HG03159 (cell line): ENCODE measurements around the gene LRRC46.

Experiments used
- ATAC-seq: cut with Tn5 transposase; IDR thresholded peaks from one replicate; pipeline ENCODE4 v1.9.1; 2021; ENCODE audit warnings: mild to moderate bottlenecking, moderate library complexity; ENCODE audit not compliant: unreplicated experiment

LRRC46 gene

GRCh38 chr17:47829870-47830269 is 1.6 kb upstream of the LRRC46 start:
- ATAC-seq, result no peak

DNA sequence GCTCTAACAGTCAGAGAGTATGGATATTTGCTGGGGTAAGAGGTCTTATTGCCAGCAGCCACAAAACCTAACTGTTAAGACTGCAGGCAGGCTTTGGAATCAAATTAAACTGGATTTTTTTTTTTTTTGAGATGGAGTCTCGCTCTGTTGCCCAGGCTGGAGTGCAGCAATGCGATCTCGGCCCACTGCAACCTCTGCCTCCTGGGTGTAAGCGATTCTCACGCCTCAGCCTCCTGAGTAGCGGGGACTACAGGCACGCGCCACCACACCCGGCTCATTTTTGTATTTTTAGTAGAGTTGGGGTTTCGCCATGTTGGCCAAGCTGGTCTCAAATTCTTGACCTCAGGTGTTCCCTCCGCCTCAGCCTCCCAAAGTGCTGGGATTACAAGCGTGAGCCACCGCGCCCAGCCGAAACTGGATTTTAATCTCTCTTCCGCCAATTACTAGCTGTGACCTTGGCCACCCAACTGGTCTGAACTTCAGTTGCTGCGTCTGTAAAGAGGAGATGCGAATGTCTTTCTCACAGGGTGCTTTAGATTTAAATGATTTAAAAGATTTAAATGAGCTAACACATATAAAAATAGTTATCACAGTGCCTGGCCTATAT is 971 bp upstream of the LRRC46 start:
- no peak for ATAC-seq

DNA sequence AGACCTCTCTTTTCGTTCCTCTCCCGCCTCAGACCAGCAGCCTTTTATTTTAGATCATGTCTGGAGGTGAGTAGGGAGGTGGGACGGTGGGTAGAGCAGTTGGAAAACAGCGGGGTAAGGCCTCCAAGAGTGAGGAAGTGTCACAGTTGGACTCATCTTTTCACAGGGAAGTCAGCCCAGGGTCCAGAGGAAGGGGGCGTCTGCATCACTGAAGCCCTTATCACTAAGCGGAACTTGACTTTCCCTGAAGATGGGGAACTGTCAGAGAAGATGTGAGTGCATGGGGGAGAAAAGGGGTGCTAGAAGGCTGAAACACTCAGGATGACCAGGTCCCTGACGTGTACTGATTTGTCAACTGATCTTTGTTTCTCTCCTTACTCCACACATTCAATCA is 461 bp downstream of the LRRC46 start:
- ATAC-seq, result no peak

DNA sequence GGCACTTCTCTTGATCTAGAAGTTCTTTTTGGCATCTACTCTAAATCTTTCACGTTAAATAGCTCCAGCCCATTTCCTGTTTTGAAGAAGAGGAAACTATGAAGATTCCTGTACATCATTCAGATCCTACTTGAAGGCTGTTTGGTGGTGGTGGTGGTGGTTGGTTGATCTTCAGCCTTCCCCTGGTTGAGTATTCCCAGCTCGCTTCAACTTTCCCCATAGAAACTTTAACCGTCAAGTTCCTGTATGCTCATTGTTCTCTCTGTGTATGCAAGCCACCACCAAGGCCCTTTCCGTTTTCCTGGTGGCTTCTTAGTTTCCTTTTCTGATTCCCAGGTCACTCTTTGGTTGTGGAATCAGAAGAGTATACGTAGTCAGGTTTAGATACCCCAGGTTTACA is 3.3 kb downstream of the LRRC46 start:
- ATAC-seq, result no peak

GRCh38 chr17:47836601-47837000 is 5.1 kb downstream of the LRRC46 start:
- ATAC-seq, result no peak

DNA sequence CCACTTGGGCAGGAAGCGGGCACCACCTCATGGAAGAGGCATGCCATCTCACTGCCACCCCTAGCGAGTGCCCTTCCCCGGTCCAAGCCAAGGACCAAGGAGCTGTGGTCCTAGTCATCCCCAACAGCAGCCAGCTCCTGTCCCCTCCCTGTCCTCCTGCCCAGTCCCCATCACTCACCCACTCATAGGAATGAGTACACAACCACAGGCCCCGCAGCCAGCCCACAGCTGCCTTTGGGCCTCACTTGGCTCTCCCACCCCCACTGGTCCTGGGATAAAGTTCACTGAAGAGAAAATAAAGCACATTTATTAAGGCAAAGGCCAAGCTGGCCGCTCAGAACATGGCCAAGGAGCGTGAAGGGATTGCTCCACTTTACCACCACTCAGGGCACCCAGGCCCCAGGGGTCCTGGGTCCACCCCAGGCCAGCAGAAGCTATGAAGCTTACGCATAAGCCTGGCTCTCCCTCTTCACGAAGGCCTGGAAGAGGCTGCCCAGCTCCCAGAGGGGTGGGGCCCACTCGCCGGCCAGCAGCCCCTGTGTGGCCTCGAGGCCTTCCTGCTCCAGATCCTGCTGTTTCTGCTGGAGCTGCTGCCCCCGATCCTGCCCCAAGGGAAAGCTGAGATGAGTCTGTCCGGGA is 6.0 kb downstream of the LRRC46 start:
- ATAC-seq, result no peak

DNA sequence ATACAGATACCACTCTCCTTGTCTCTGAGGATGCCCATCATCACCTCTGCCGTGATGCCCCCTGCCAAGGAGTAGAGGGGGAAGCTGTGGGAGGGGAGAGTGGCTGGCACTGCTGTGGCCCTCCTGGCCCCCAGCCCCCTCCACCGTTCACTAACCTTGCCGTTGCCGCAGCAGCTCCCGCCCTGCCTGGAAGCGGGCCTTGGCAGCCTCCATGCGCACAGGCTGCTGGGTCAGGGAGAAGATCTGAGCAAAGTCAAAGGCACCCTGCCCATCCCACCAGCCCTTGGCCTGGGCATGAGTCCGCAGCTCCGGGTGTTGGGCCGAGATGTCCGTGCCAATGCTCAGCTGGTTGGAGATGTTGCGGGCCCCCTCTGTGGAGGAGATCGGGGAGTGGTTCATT is 7.2 kb downstream of the LRRC46 start:
- no peak for ATAC-seq

GRCh38 chr17:47839071-47839470 is 7.6 kb downstream of the LRRC46 start:
- ATAC-seq, result no peak

DNA sequence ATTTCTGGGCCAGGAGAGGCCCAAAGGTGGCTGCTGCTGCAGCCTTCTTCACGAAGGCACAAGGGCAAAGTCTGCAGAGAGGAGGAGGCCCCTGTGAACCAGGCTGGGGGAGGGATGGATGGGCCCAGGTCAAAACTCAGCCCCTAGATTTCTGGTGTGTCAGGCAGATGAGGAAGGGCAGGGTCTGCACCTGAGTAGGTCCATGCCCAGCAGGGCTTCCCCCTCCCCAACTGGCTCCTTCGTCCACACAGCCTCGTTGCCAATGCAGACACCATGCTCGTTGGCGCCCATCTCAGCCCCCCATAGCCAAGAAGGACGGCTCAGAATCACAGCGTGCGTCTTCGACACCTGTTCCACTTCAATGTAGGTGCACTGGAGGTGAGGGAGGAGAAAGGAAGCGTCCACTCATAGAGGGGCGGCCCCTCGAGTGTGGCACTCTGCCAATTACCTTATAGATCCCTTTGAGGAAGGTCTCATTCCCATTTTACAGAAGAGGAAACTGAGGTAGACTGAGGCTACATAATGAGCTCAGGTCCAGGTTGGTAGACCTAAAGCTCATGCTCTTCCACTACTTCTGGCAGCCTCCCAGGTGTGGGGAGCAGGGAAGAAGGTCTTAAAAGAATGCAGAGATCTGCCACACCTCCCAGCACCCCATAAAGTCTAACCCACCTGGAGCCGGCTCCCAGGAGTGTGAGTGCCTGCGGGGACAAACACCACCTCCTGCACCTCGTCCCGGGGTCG is 8.7 kb downstream of the LRRC46 start:
- no peak for ATAC-seq

DNA sequence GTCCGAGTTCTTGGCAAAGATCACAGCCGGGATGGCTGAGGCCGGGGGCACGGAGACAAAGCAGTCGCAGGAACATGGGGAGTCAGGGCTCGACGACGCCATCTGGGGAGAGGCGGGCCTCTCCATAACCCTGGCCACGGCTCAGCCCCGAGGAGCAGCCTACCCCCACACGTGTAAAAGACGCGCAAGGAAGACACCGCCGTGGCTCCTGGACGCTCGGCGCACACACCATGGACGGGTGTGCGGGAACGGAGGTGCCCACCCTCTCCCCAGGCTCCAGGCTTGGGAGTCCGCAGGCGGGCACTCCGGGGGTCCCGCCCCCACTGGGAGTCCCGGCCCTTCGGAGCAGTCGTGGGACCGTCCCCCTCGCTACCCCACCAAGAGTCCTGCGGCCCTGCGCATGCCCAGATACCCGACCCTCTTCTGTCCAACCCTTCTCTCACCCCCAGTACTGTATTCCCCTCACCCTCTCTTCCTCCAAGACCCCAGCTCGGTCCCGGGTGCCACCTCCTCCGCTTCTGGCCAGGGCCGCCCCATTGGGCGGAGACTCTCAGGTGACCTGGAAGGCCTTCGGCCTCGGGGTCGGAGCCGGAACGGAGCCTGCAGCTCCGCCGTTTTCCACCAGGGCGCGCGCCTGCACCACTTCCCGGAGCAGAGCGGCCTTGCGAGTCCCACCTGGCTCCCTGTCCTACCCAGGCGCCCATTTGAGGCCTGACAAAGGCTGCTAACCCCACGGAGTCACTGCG is 9.4 kb downstream of the LRRC46 start, which contains the start of gene SCRN2:
Gene SCRN2 (minus strand): TSS at position 532 of the 746 bp plus-strand sequence. CDS start 430 bp downstream, at position 102.
- ATAC-seq, result peak; percentile 85

GRCh38 chr17:47841488-47842291 is 10.2 kb downstream of the LRRC46 start:
- no peak for ATAC-seq

DNA sequence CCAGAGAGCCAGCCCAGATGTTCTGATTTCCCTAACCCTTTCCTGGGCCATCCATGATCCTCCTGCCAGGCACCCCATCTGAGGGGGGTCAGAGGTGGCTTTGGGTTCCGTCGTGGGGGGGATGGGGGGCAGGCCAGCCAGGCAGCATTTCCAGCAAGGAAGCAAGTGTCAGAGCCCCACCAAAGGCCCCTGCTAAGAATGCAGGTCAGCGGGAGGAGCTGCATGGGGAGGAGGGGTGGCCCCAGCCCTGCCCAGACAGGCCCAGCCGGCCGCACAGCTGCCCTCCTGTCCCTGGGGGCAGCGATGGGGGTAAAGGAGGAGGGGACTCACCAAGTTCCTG is 11.9 kb downstream of the LRRC46 start:
- ATAC-seq, result no peak

GRCh38 chr17:47844227-47844626 is 12.8 kb downstream of the LRRC46 start:
- no peak for ATAC-seq

DNA sequence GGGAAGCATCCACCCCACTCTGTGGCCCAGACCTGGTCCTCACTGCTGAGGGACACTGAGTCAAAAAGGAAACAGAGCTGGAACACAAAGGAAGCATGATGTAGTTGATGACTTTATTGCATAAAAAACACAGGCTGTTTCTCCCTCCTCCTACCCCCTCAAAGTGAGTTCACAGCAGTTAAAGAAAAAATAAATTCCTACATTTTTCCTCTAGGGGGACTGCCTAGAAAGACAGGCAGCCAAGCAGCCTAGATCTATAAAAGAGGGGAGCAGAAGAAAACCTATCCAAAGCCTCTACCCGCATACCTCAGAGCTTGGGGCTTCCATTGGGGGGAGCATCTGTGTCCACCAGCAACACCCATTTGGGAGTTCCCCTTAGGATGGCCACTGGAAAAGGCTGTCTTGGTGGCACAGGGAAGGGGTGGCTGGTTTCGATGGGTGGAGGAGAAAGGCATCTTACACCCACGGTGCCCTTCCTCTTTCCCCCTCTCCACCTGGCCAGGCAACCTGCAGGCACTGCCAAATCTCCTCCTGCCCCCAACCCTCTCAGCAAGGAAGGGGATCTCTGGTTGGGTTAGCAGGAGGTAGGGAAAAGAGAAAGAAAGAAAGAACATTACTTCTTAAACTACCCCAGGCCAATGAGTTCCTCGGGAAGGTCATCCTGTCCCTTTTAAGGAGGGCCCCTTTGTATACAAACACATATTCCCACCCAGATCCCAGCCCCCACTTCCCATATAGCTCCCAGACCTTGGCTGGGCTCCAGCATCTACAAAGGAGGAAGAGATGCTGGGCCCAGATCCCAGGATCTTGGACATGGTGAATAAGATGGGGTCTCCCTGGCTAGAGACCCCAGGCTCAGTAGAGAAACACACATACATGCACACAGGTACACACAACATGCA is 13.6 kb downstream of the LRRC46 start:
- ATAC-seq, result no peak

- ATAC-seq, result no peak
These were observed 14.2 kb downstream of the LRRC46 start for GRCh38 chr17:47845716-47846075.

GRCh38 chr17:47846716-47847340 is 15.4 kb downstream of the LRRC46 start:
- no peak for ATAC-seq

DNA sequence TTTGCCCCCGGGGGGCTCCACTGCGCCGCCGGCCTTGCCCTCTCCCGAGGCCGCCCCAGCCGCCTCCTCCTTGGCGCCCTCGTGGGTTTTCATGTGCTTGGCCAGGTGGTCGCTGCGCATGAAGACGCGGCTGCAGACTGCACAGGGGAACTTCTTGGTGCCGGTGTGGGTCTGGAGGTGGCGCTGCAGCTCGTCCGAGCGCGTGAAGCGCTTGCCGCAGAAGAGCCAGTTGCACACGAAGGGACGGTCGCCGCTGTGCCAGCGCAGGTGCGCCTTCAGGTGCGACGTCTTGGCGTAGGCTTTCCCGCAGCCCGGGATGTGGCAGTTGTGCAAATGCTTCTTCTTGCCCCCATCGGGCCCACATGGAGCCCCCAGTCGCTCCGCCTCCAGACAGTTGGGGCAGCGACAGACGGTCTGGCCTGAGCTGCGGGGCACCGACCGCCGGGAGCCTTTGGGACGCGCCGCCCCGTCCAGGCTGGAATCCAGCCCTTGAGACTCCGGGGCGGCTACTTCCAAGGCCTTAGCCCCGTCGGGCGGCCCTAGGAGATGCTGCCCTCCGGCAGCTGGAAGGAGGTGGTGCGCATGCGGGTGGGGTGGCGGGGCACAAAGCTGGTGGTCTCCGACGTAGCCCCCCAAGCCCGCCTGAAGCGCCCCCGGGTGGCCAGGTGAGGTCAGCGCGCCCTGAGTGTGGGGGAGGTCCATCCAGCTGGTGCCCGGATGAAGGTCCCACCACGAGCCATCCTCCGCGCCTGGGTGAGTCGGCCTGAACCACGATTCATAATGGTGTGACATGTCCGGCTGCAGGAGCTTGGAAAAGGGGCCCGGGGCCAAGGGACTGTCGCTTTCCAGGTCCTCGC is 16.1 kb downstream of the LRRC46 start:
- ATAC-seq, result no peak

DNA sequence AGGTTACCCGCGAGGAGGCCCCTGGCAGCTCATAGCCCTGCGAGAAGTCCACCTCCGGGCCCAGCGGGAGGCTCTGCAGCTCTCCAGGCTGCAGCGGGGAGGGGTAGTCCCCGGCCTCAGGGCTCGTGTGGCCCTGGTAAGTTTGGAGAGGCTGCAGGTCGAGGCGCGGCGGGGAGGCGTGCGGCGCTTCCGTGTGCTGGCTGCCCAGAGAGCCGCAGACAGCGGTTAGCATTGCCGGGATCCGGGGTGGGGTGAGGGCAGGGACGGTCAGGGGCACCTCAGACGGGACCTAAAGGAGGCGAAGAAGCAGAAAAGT is 16.7 kb downstream of the LRRC46 start:
- ATAC-seq, result no peak

- ATAC-seq, result no peak
These were observed 18.9 kb downstream of the LRRC46 start for GRCh38 chr17:47850373-47850691.
